GM23338 (cell line): Measurements from ENCODE around the gene CACNG1.

Experiments
- CREB1 ChIP-seq: fragments of 250-450 bp; sonication (Bioruptor Pico); IDR thresholded peaks from 2 replicates; pipeline ENCODE4 v1.5.0; 2020; ENCODE audit warnings: low read depth, mild to moderate bottlenecking, moderate library complexity
- CTCF ChIP-seq, 2 experiments: fragments of 200-600 bp in 1 of 2; sonication (generic) in 1 of 2; conservative IDR thresholded peaks; 2 replicates each; pipeline versions ENCODE4 v1.5.1 to v1.6.1; 2016 to 2017; ENCODE audit warnings: antibody characterized with exemption in 2 of 2, low read depth in 2 of 2, mild to moderate bottlenecking in 2 of 2, moderate library complexity in 1 of 2
- ETS1 ChIP-seq: IDR thresholded peaks from 2 replicates; pipeline ENCODE4 v1.6.1; 2016; ENCODE audit warnings: antibody characterized with exemption
- EZH2 ChIP-seq: fragments of 200-600 bp; sonication (generic); IDR thresholded peaks from one replicate; pipeline ENCODE4 v1.8.0; 2017; ENCODE audit warnings: antibody characterized with exemption, mild to moderate bottlenecking, low read depth; ENCODE audit not compliant: unreplicated experiment
- EZH2phosphoT487 ChIP-seq: fragments of 200-600 bp; sonication (generic); IDR thresholded peaks from one replicate; pipeline ENCODE4 v1.8.1; 2018; ENCODE audit warnings: antibody characterized with exemption; ENCODE audit not compliant: unreplicated experiment
- NANOG ChIP-seq: IDR thresholded peaks from 2 replicates; pipeline ENCODE4 v1.6.1; 2016; ENCODE audit warnings: antibody characterized with exemption, borderline replicate concordance
- POLR2AphosphoS5 ChIP-seq: IDR thresholded peaks from 2 replicates; pipeline ENCODE4 v1.6.1; 2016; ENCODE audit warnings: antibody characterized with exemption, low read depth
- REST ChIP-seq: IDR thresholded peaks from one replicate; pipeline ENCODE4 v1.6.1; 2018; ENCODE audit warnings: antibody characterized with exemption; ENCODE audit not compliant: unreplicated experiment
- ZNF331 ChIP-seq: fragments of 250-450 bp; sonication (Bioruptor Pico); IDR thresholded peaks from 2 replicates; pipeline ENCODE4 v1.5.0; 2020; ENCODE audit warnings: low read depth, mild to moderate bottlenecking, moderate library complexity
- ZNF462 ChIP-seq: fragments of 250-450 bp; sonication (Bioruptor Pico); IDR thresholded peaks from 2 replicates; pipeline ENCODE4 v1.5.0; 2020; ENCODE audit warnings: mild to moderate bottlenecking, moderate library complexity

GRCh38 chr17:67046398-67046797 lies 2.0 kb downstream of the CACNG1 start:
- no peak for TF ChIP-seq CTCF (conservative IDR thresholded peaks at IDR 0.05; ENCODE audit: low read depth in 2 of 2)
- no peak for TF ChIP-seq EZH2
- no peak for TF ChIP-seq EZH2phosphoT487
- TF ChIP-seq POLR2AphosphoS5 = no peak
- TF ChIP-seq ETS1 = no peak
- TF ChIP-seq CREB1 (CRISPR knock-in tag) = no peak
- TF ChIP-seq REST = no peak
- no peak for TF ChIP-seq ZNF331
- TF ChIP-seq NANOG = no peak
- no peak for TF ChIP-seq ZNF462 (CRISPR knock-in tag)
